ENCODE measurements around the gene NDUFS6.
"Not testable (repeated sequence)": the region's sequence is repeated elsewhere in the genome, so short reads cannot be mapped to it uniquely, and the experiment has no call there.

The NDUFS6 gene

GRCh38 chr5:1814183-1815020 is 13.2 kb downstream of the NDUFS6 start:
- H3K4me3 ChIP-seq (ENCODE audit: insufficient read depth, low read depth, low read length, poor library complexity, severe bottlenecking) = no peak overlapping the region
- H3K9me3 ChIP-seq (ENCODE audit: control insufficient read depth, low read length) = no peaks in the 10 kb centered on the region
- peaks cover 86% of the 10 kb centered on the region for H3K36me3 ChIP-seq (ENCODE audit: control insufficient read depth, insufficient read depth, low read length)
- DNase-seq = no peak
- no peaks in the 10 kb centered on the region for H3K27me3 ChIP-seq (replicated peaks; ENCODE audit: control insufficient read depth, insufficient read depth, low read length, poor library complexity, severe bottlenecking)
- no peaks in the 10 kb centered on the region for H3K4me1 ChIP-seq (ENCODE audit: control insufficient read depth, insufficient read depth, low read length, poor library complexity, severe bottlenecking)
- no peak overlapping the region for H3K27ac ChIP-seq (ENCODE audit: insufficient read depth, low read length, poor library complexity, severe bottlenecking)

GRCh38 chr5:1815071-1815786 is 14.0 kb downstream of the NDUFS6 start:
- H3K4me1 ChIP-seq (ENCODE audit: control insufficient read depth, insufficient read depth, low read length, poor library complexity, severe bottlenecking) = no peaks in the 10 kb centered on the region
- no peak for DNase-seq
- H3K36me3 ChIP-seq (ENCODE audit: control insufficient read depth, insufficient read depth, low read length) = peaks cover 80% of the 10 kb centered on the region
- no peaks in the 10 kb centered on the region for H3K27me3 ChIP-seq (replicated peaks; ENCODE audit: control insufficient read depth, insufficient read depth, low read length, poor library complexity, severe bottlenecking)
- no peak overlapping the region for H3K27ac ChIP-seq (ENCODE audit: insufficient read depth, low read length, poor library complexity, severe bottlenecking)
- no peak overlapping the region for H3K4me3 ChIP-seq (ENCODE audit: insufficient read depth, low read depth, low read length, poor library complexity, severe bottlenecking)
- H3K9me3 ChIP-seq (ENCODE audit: control insufficient read depth, low read length) = no peaks in the 10 kb centered on the region

DNA sequence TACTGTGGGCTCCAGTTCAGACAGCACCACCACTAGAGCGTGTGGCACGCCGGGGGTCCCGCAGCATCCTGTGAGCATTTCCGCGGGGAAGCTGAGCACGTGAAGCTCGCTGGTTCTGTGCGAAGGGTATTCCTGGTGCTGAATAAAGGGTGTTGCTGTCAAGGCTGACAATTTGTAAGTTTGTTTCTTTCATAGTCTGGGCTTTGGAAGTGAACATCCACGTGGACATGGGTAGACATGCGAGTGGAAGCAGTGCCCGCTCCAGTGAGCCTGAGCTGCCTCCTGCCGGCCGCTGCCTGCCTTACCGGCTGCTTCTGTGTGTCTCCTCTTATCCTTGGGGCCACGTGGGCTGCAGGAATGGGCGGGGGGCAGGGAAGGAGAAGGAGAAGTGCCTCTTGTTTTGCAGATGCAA is 14.7 kb downstream of the NDUFS6 start:
- H3K27me3 ChIP-seq (replicated peaks; ENCODE audit: control insufficient read depth, insufficient read depth, low read length, poor library complexity, severe bottlenecking) = no peaks in the 10 kb centered on the region
- no peaks in the 10 kb centered on the region for H3K9me3 ChIP-seq (ENCODE audit: control insufficient read depth, low read length)
- H3K4me3 ChIP-seq (ENCODE audit: insufficient read depth, low read depth, low read length, poor library complexity, severe bottlenecking) = no peak overlapping the region
- DNase-seq = no peak
- H3K36me3 ChIP-seq (ENCODE audit: control insufficient read depth, insufficient read depth, low read length) = peaks cover 80% of the 10 kb centered on the region
- H3K27ac ChIP-seq (ENCODE audit: insufficient read depth, low read length, poor library complexity, severe bottlenecking) = no peak overlapping the region
- no peaks in the 10 kb centered on the region for H3K4me1 ChIP-seq (ENCODE audit: control insufficient read depth, insufficient read depth, low read length, poor library complexity, severe bottlenecking)

DNA sequence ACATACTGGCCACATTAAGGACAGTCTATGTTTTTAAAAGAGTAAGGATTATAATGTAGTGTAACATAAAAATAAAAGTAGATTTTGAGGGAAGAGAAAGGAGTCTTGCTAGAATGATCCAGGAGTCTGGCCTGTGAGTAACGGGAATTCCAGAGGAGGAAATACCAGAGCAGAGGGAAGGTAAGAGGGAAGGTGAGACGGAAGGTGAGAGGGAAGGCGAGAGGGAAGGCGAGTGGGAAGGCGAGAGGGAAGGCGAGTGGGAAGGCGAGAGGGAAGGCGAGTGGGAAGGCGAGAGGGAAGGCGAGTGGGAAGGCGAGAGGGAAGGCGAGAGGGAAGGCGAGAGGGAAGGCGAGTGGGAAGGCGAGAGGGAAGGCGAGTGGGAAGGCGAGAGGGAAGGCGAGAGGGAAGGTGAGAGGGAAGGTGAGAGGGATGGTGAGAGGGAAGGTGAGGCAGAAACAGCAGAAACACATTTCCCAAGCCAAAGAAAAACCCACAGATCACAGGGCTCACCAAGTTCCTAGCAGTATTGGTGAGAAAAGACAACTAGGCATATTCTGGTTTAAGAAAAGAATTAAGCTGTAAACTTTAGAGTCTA is 15.4 kb downstream of the NDUFS6 start:
- peaks cover 78% of the 10 kb centered on the region for H3K36me3 ChIP-seq (ENCODE audit: control insufficient read depth, insufficient read depth, low read length)
- DNase-seq; H3K4me3 ChIP-seq (ENCODE audit: insufficient read depth, low read depth, low read length, poor library complexity, severe bottlenecking); H3K27ac ChIP-seq (ENCODE audit: insufficient read depth, low read length, poor library complexity, severe bottlenecking); H3K9me3 ChIP-seq (ENCODE audit: control insufficient read depth, low read length); H3K27me3 ChIP-seq (replicated peaks; ENCODE audit: control insufficient read depth, insufficient read depth, low read length, poor library complexity, severe bottlenecking); H3K4me1 ChIP-seq (ENCODE audit: control insufficient read depth, insufficient read depth, low read length, poor library complexity, severe bottlenecking): not testable (repeated sequence)

GRCh38 chr5:1817261-1818043 is 16.2 kb downstream of the NDUFS6 start:
- Histone ChIP-seq H3K9me3 (ENCODE audit: control insufficient read depth, low read length) (no peaks in the 10 kb centered on the region), H3K27ac (ENCODE audit: insufficient read depth, low read length, poor library complexity, severe bottlenecking) (no peak overlapping the region), H3K27me3 (replicated peaks; ENCODE audit: control insufficient read depth, insufficient read depth, low read length, poor library complexity, severe bottlenecking) (no peaks in the 10 kb centered on the region), H3K4me3 (ENCODE audit: insufficient read depth, low read depth, low read length, poor library complexity, severe bottlenecking) (no peak overlapping the region), H3K4me1 (ENCODE audit: control insufficient read depth, insufficient read depth, low read length, poor library complexity, severe bottlenecking) (no peaks in the 10 kb centered on the region), H3K36me3 (ENCODE audit: control insufficient read depth, insufficient read depth, low read length) (peaks cover 69% of the 10 kb centered on the region)
- no peak for DNase-seq

- no peaks in the 10 kb centered on the region for H3K27me3 ChIP-seq (replicated peaks; ENCODE audit: control insufficient read depth, insufficient read depth, low read length, poor library complexity, severe bottlenecking)
- peaks cover 61% of the 10 kb centered on the region for H3K36me3 ChIP-seq (ENCODE audit: control insufficient read depth, insufficient read depth, low read length)
- no peak for DNase-seq
- no peak overlapping the region for H3K4me3 ChIP-seq (ENCODE audit: insufficient read depth, low read depth, low read length, poor library complexity, severe bottlenecking)
- H3K9me3 ChIP-seq (ENCODE audit: control insufficient read depth, low read length) = no peaks in the 10 kb centered on the region
- no peaks in the 10 kb centered on the region for H3K4me1 ChIP-seq (ENCODE audit: control insufficient read depth, insufficient read depth, low read length, poor library complexity, severe bottlenecking)
- H3K27ac ChIP-seq (ENCODE audit: insufficient read depth, low read length, poor library complexity, severe bottlenecking) = no peak overlapping the region
Measured at GRCh38 chr5:1818784-1819183, 17.6 kb downstream of the NDUFS6 start.

GRCh38 chr5:1819458-1819857 is 18.3 kb downstream of the NDUFS6 start:
- DNase-seq = no peak
- H3K27me3 ChIP-seq (replicated peaks; ENCODE audit: control insufficient read depth, insufficient read depth, low read length, poor library complexity, severe bottlenecking) = no peaks in the 10 kb centered on the region
- H3K27ac ChIP-seq (ENCODE audit: insufficient read depth, low read length, poor library complexity, severe bottlenecking) = no peak overlapping the region
- H3K36me3 ChIP-seq (ENCODE audit: control insufficient read depth, insufficient read depth, low read length) = peaks cover 54% of the 10 kb centered on the region
- H3K4me3 ChIP-seq (ENCODE audit: insufficient read depth, low read depth, low read length, poor library complexity, severe bottlenecking) = no peak overlapping the region
- no peaks in the 10 kb centered on the region for H3K4me1 ChIP-seq (ENCODE audit: control insufficient read depth, insufficient read depth, low read length, poor library complexity, severe bottlenecking)
- H3K9me3 ChIP-seq (ENCODE audit: control insufficient read depth, low read length) = no peaks in the 10 kb centered on the region

DNA sequence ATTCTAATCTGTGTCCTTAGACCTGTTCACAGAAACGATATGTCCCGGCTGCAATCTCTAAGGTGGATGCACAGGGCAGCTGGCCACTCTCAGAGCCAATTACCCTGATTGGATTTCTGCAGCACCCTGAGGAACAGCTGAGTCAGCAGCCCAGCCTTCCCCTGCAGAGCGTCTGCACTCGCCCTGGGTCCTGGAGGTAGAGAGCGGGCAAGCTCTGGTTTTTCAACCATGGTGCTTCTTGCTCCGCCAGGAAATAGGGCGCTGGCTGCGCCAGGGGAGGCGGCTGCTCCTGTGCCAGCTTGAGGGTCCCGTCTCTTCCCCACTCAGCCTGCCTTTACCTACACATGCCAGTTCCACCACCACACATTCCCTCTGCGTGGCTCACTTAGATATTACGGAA is 19.2 kb downstream of the NDUFS6 start:
- peaks cover 45% of the 10 kb centered on the region for H3K36me3 ChIP-seq (ENCODE audit: control insufficient read depth, insufficient read depth, low read length)

GRCh38 chr5:1820926-1821325 is 19.7 kb downstream of the NDUFS6 start:
- no peak for DNase-seq
- no peak overlapping the region for H3K27ac ChIP-seq (ENCODE audit: insufficient read depth, low read length, poor library complexity, severe bottlenecking)
- no peak overlapping the region for H3K4me3 ChIP-seq (ENCODE audit: insufficient read depth, low read depth, low read length, poor library complexity, severe bottlenecking)

More for the DNA sequence above, 19.2 kb downstream of the NDUFS6 start:
- no peak overlapping the region for H3K27ac ChIP-seq (ENCODE audit: insufficient read depth, low read length, poor library complexity, severe bottlenecking)
- DNase-seq = no peak
- H3K4me1 ChIP-seq (ENCODE audit: control insufficient read depth, insufficient read depth, low read length, poor library complexity, severe bottlenecking) = no peaks in the 10 kb centered on the region
- no peaks in the 10 kb centered on the region for H3K27me3 ChIP-seq (replicated peaks; ENCODE audit: control insufficient read depth, insufficient read depth, low read length, poor library complexity, severe bottlenecking)
- no peaks in the 10 kb centered on the region for H3K9me3 ChIP-seq (ENCODE audit: control insufficient read depth, low read length)
- no peak overlapping the region for H3K4me3 ChIP-seq (ENCODE audit: insufficient read depth, low read depth, low read length, poor library complexity, severe bottlenecking)

More at GRCh38 chr5:1820926-1821325, 19.7 kb downstream of the NDUFS6 start:
- no peaks in the 10 kb centered on the region for H3K4me1 ChIP-seq (ENCODE audit: control insufficient read depth, insufficient read depth, low read length, poor library complexity, severe bottlenecking)
- H3K27me3 ChIP-seq (replicated peaks; ENCODE audit: control insufficient read depth, insufficient read depth, low read length, poor library complexity, severe bottlenecking) = no peaks in the 10 kb centered on the region
- H3K9me3 ChIP-seq (ENCODE audit: control insufficient read depth, low read length) = no peaks in the 10 kb centered on the region
- H3K36me3 ChIP-seq (ENCODE audit: control insufficient read depth, insufficient read depth, low read length) = peaks cover 39% of the 10 kb centered on the region
